ENCODE data around the gene FAM78B.

GRCh38 chr1:166111430-166111829 lies 55.4 kb downstream of the FAM78B start:
- TF ChIP-seq POLR2AphosphoS5 (IDR thresholded peaks at IDR 0.05; ENCODE audit: borderline replicate concordance, low read depth, low read length), result no peak
- no peak for TF ChIP-seq EZH2 (IDR thresholded peaks at IDR 0.05)
